ENCODE measurements around the gene TCL1A.

The TCL1A gene

GRCh38 chr14:95722525-95723190 is 8.7 kb upstream of the TCL1A start:
- H3K27me3 ChIP-seq (ENCODE audit: control insufficient read depth in 1 of 2, insufficient read depth in 1 of 2, low read length in 2 of 2): peaks cover 0 to 2% of the 10 kb centered on the region in 2 experiments

DNA sequence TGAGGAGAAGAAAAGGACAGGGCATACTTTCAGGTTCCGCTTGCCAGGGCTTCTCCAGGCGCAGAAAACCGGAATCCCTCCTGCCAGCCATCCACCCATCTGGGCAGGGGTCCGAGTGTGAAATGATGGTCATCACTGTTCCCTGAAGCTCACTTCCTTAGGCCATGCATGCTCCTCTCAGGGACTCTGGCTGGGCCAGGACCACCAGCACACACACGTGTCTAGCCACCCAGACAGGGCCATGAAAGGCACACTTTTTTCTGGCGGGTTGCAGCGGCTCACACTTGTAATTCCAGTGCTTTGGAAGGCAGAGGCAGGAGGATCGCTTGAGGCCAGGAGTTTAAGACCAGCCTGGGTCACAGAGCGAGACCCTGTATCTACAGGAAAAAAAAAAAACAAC is 1.5 kb downstream of the TCL1A start:
- Histone ChIP-seq H3K9ac (ENCODE audit: low read length) (no peak overlapping the region), H2BK5ac (ENCODE audit: low read depth, low read length, poor library complexity, severe bottlenecking) (no peak overlapping the region), H3K9me3 (ENCODE audit: control insufficient read depth, low read length) (no peaks in the 10 kb centered on the region), H3K4ac (ENCODE audit: low read depth in 1 of 2, low read length in 2 of 2) (no peak overlapping the region), H2BK120ac (ENCODE audit: low read depth, low read length) (no peak overlapping the region), H3K79me1 (replicated peaks; ENCODE audit: low read length, poor library complexity, severe bottlenecking) (no peaks in the 10 kb centered on the region), H3K36me3 (ENCODE audit: control insufficient read depth in 1 of 2, insufficient read depth in 2 of 2, low read depth in 1 of 2, low read length in 2 of 2) (no peaks in the 10 kb centered on the region), H3K14ac (ENCODE audit: low read length in 2 of 2) (no peak overlapping the region), H3K4me2 (ENCODE audit: low read length, poor library complexity, severe bottlenecking) (no peak overlapping the region), H3K23ac (ENCODE audit: low read length in 2 of 2) (no peak overlapping the region), H3K27me3 (ENCODE audit: control insufficient read depth in 1 of 2, insufficient read depth in 1 of 2, low read length in 2 of 2) (peaks cover 0 to 25% of the 10 kb centered on the region in 2 experiments), H2AK5ac (ENCODE audit: low read length, severe bottlenecking) (no peak overlapping the region), H3K4me3 (ENCODE audit: insufficient read depth in 1 of 2, low read depth in 1 of 2, low read length in 2 of 2) (no peak overlapping the region), H2AFZ (ENCODE audit: low read depth, low read length) (no peak overlapping the region), H4K91ac (ENCODE audit: low read length) (no peak overlapping the region), H3K4me1 (ENCODE audit: control insufficient read depth, insufficient read depth, low read depth, low read length) (no peaks in the 10 kb centered on the region), H2BK15ac (ENCODE audit: low read depth, poor library complexity, severe bottlenecking) (no peak overlapping the region), H3K27ac (ENCODE audit: low read length, poor library complexity, severe bottlenecking) (no peak overlapping the region), H3K18ac (ENCODE audit: low read depth in 1 of 2, low read length in 2 of 2) (no peak overlapping the region), H2BK12ac (ENCODE audit: low read length in 2 of 2) (no peak overlapping the region), H4K8ac (ENCODE audit: low read length) (no peak overlapping the region)
- no peak for DNase-seq
- WGBS: 91% methylated on average over 8 of the region's 9 CpGs

More at GRCh38 chr14:95722525-95723190, 8.7 kb upstream of the TCL1A start:
- Histone ChIP-seq H3K4ac (ENCODE audit: low read depth in 1 of 2, low read length in 2 of 2) (no peak overlapping the region), H4K91ac (ENCODE audit: low read length) (no peak overlapping the region), H2AK5ac (ENCODE audit: low read length, severe bottlenecking) (no peak overlapping the region), H2BK15ac (ENCODE audit: low read depth, poor library complexity, severe bottlenecking) (no peak overlapping the region), H3K27ac (ENCODE audit: low read length, poor library complexity, severe bottlenecking) (no peak overlapping the region), H2BK120ac (ENCODE audit: low read depth, low read length) (no peak overlapping the region), H3K9me3 (ENCODE audit: control insufficient read depth, low read length) (peaks cover 7% of the 10 kb centered on the region), H2AFZ (ENCODE audit: low read depth, low read length) (no peak overlapping the region), H3K14ac (ENCODE audit: low read length in 2 of 2) (no peak overlapping the region), H3K9ac (ENCODE audit: low read length) (no peak overlapping the region), H3K79me1 (replicated peaks; ENCODE audit: low read length, poor library complexity, severe bottlenecking) (no peaks in the 10 kb centered on the region), H3K23ac (ENCODE audit: low read length in 2 of 2) (no peak overlapping the region), H4K8ac (ENCODE audit: low read length) (no peak overlapping the region), H3K4me2 (ENCODE audit: low read length, poor library complexity, severe bottlenecking) (no peak overlapping the region), H3K4me3 (ENCODE audit: insufficient read depth in 1 of 2, low read depth in 1 of 2, low read length in 2 of 2) (no peak overlapping the region), H3K18ac (ENCODE audit: low read depth in 1 of 2, low read length in 2 of 2) (no peak overlapping the region), H3K36me3 (ENCODE audit: control insufficient read depth in 1 of 2, insufficient read depth in 2 of 2, low read depth in 1 of 2, low read length in 2 of 2) (no peaks in the 10 kb centered on the region), H2BK12ac (ENCODE audit: low read length in 2 of 2) (no peak overlapping the region), H3K4me1 (ENCODE audit: control insufficient read depth, insufficient read depth, low read depth, low read length) (no peaks in the 10 kb centered on the region), H2BK5ac (ENCODE audit: low read depth, low read length, poor library complexity, severe bottlenecking) (no peak overlapping the region)
- DNase-seq: no peak
- WGBS: 50% methylated on average over 1 of the region's 1 CpG

DNA sequence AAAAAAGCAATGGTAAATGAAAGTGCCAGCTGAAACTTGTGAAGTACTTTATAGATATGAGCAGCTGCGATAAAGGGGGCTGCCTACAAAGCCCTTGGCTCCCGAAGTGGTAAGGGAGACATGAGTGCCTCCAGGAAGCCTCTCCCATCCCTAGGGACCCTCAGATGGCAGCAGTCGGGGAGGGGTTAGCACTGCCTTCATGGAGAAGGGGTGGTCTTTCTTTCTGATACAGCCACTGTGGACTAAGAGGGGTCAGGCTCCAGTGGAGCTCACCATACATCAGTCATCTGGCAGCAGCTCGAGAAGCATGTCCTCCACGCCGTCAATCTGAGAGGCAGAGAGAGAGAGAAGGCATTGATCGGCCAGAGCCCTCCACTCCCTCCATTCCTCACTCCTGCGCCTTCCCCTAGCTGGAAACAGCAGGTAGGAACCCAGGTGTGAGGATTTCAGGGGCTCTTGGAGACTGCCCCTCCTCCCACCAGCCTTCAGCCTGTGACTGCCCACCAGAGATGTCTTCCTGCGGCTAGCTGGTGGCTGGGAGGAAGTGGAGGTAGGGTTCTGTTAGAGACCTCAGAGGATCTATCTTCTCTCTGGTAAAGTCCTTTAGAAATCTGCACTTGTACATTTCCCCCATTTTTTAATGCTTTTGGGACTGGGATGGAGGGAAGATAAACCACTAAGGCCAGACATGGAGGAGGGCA is 2.3 kb downstream of the TCL1A start:
- no peak overlapping the region for H2BK15ac ChIP-seq (ENCODE audit: low read depth, poor library complexity, severe bottlenecking)
- no peak overlapping the region for H2AFZ ChIP-seq (ENCODE audit: low read depth, low read length)
- H3K79me1 ChIP-seq (replicated peaks; ENCODE audit: low read length, poor library complexity, severe bottlenecking): no peaks in the 10 kb centered on the region
- H4K8ac ChIP-seq (ENCODE audit: low read length): no peak overlapping the region
- no peak overlapping the region for H3K18ac ChIP-seq (ENCODE audit: low read depth in 1 of 2, low read length in 2 of 2)
- 70% methylated on average over 6 of the region's 9 CpGs for WGBS
- no peak overlapping the region for H2AK5ac ChIP-seq (ENCODE audit: low read length, severe bottlenecking)
- H3K9ac ChIP-seq (ENCODE audit: low read length): no peak overlapping the region
- H3K4ac ChIP-seq (ENCODE audit: low read depth in 1 of 2, low read length in 2 of 2): no peak overlapping the region
- H2BK120ac ChIP-seq (ENCODE audit: low read depth, low read length): no peak overlapping the region
- H4K91ac ChIP-seq (ENCODE audit: low read length): no peak overlapping the region
- no peak overlapping the region for H2BK12ac ChIP-seq (ENCODE audit: low read length in 2 of 2)
- H3K27ac ChIP-seq (ENCODE audit: low read length, poor library complexity, severe bottlenecking): no peak overlapping the region
- H3K36me3 ChIP-seq (ENCODE audit: control insufficient read depth in 1 of 2, insufficient read depth in 2 of 2, low read depth in 1 of 2, low read length in 2 of 2): no peaks in the 10 kb centered on the region
- no peak overlapping the region for H3K4me2 ChIP-seq (ENCODE audit: low read length, poor library complexity, severe bottlenecking)
- no peaks in the 10 kb centered on the region for H3K4me1 ChIP-seq (ENCODE audit: control insufficient read depth, insufficient read depth, low read depth, low read length)
- H3K23ac ChIP-seq (ENCODE audit: low read length in 2 of 2): no peak overlapping the region
- no peaks in the 10 kb centered on the region for H3K9me3 ChIP-seq (ENCODE audit: control insufficient read depth, low read length)
- no peak for DNase-seq
- no peak overlapping the region for H2BK5ac ChIP-seq (ENCODE audit: low read depth, low read length, poor library complexity, severe bottlenecking)
- H3K14ac ChIP-seq (ENCODE audit: low read length in 2 of 2): no peak overlapping the region
- peaks cover 0 to 25% of the 10 kb centered on the region in 2 experiments for H3K27me3 ChIP-seq (ENCODE audit: control insufficient read depth in 1 of 2, insufficient read depth in 1 of 2, low read length in 2 of 2)
- no peak overlapping the region for H3K4me3 ChIP-seq (ENCODE audit: insufficient read depth in 1 of 2, low read depth in 1 of 2, low read length in 2 of 2)

DNA sequence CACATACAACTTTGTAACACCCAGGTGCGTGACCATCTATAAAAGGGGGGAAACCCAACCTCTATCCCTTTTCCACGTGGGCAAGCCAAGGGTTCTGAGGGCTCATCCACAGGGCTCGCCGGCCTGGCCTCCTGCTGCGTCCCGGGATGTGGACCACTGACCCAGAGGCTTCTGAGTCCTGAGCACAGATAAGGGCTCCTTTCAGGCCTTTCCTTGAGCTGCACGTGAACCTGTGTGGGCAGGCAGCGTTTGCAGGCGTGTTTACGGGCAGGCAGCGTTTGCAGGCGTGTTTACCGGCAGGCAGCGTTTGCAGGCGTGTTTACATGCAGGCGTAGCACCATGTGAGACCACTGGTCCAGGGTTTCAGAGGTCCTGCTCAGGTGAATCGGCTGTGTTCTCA is 3.8 kb downstream of the TCL1A start:
- Histone ChIP-seq H3K36me3 (ENCODE audit: control insufficient read depth in 1 of 2, insufficient read depth in 2 of 2, low read depth in 1 of 2, low read length in 2 of 2) (no peaks in the 10 kb centered on the region), H4K91ac (ENCODE audit: low read length) (no peak overlapping the region), H2BK15ac (ENCODE audit: low read depth, poor library complexity, severe bottlenecking) (no peak overlapping the region), H2AFZ (ENCODE audit: low read depth, low read length) (no peak overlapping the region), H2BK120ac (ENCODE audit: low read depth, low read length) (no peak overlapping the region), H4K8ac (ENCODE audit: low read length) (no peak overlapping the region), H3K9me3 (ENCODE audit: control insufficient read depth, low read length) (no peaks in the 10 kb centered on the region), H3K79me1 (replicated peaks; ENCODE audit: low read length, poor library complexity, severe bottlenecking) (no peaks in the 10 kb centered on the region), H2BK5ac (ENCODE audit: low read depth, low read length, poor library complexity, severe bottlenecking) (no peak overlapping the region), H3K18ac (ENCODE audit: low read depth in 1 of 2, low read length in 2 of 2) (no peak overlapping the region), H3K4me1 (ENCODE audit: control insufficient read depth, insufficient read depth, low read depth, low read length) (no peaks in the 10 kb centered on the region), H3K9ac (ENCODE audit: low read length) (no peak overlapping the region), H3K23ac (ENCODE audit: low read length in 2 of 2) (no peak overlapping the region), H2BK12ac (ENCODE audit: low read length in 2 of 2) (no peak overlapping the region), H3K27me3 (ENCODE audit: control insufficient read depth in 1 of 2, insufficient read depth in 1 of 2, low read length in 2 of 2) (peaks cover 0 to 25% of the 10 kb centered on the region in 2 experiments), H3K4me2 (ENCODE audit: low read length, poor library complexity, severe bottlenecking) (no peak overlapping the region), H2AK5ac (ENCODE audit: low read length, severe bottlenecking) (no peak overlapping the region), H3K27ac (ENCODE audit: low read length, poor library complexity, severe bottlenecking) (no peak overlapping the region), H3K4me3 (ENCODE audit: insufficient read depth in 1 of 2, low read depth in 1 of 2, low read length in 2 of 2) (no peak overlapping the region), H3K4ac (ENCODE audit: low read depth in 1 of 2, low read length in 2 of 2) (no peak overlapping the region), H3K14ac (ENCODE audit: low read length in 2 of 2) (no peak overlapping the region)
- 84% methylated on average over 17 of the region's 17 CpGs for WGBS
- DNase-seq: no peak
